Ishikawa (cell line): Measurements from ENCODE around the gene TOP1.

ENCODE experiments used
- CEBPB ChIP-seq: IDR thresholded peaks from 2 replicates; pipeline ENCODE4 v1.6.1; 2012
- CREB1 ChIP-seq: IDR thresholded peaks from 2 replicates; pipeline ENCODE4 v1.6.1; 2012; ENCODE audit warnings: low read depth
- EP300 ChIP-seq: IDR thresholded peaks from 2 replicates; pipeline ENCODE4 v1.6.1; 2012; ENCODE audit warnings: borderline replicate concordance
- FOXM1 ChIP-seq: IDR thresholded peaks from 2 replicates; pipeline ENCODE4 v1.6.1; 2012; ENCODE audit warnings: low read depth, borderline replicate concordance
- NFIC ChIP-seq: IDR thresholded peaks from 2 replicates; pipeline ENCODE4 v1.6.1; 2012
- RAD21 ChIP-seq: IDR thresholded peaks from 2 replicates; pipeline ENCODE4 v1.6.1; 2012; ENCODE audit warnings: low read depth
- TAF1 ChIP-seq: IDR thresholded peaks from 2 replicates; pipeline ENCODE4 v1.6.1; 2012; ENCODE audit warnings: low read depth, mild to moderate bottlenecking
- TCF12 ChIP-seq: IDR thresholded peaks from 2 replicates; pipeline ENCODE4 v1.6.1; 2012; ENCODE audit warnings: low read depth
- YY1 ChIP-seq: IDR thresholded peaks from 2 replicates; pipeline ENCODE4 v1.6.1; 2012; ENCODE audit warnings: low read depth
- ZBTB7A ChIP-seq: IDR thresholded peaks from 2 replicates; pipeline ENCODE4 v1.6.1; 2012; ENCODE audit warnings: low read depth
- TF ChIP-seq, protein P1 (sequence below): IDR thresholded peaks from 2 replicates; pipeline ENCODE4 v1.6.1; 2012; ENCODE audit warnings: low read depth, mild to moderate bottlenecking
- TF ChIP-seq, protein P2 (sequence below): IDR thresholded peaks from 2 replicates; pipeline ENCODE4 v1.6.1; 2012

DNA sequence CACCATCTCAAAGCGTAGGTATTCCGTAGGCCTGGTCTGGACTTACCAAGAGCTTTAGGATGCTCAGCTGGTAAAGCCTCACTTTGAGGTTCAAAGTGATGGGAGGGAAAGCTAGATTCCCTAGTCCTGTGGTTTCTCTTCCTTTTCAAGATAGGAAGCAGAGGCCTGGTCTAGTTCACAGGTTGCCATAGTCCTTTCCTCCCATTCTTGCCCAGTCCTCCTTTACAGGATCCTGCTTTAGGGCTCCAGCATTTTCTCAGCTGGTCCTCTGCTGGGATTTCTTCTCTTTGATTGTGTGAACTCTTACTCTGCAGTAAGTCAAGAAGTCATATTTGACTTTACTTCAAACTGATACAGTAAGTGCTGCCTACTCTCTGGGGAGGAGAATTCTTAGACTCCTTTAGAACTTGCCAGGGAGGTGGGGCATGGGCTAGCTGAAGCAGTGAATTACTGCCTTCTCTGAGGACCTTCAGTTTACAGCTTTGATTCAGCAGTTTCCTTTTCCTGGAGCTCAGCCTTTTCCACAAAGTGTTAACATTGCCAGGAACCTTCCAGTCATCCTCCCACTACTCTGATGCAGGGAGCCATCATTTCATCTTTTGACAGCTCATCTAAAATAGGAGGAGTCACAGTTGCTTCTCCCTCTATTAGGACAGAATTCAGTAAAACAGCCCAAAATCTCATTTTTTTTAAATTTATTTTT lies 65.9 kb downstream of the TOP1 start:
- TF ChIP-seq EP300, result no peak
- TF ChIP-seq FOXM1, result no peak
- TF ChIP-seq, protein P1, sequence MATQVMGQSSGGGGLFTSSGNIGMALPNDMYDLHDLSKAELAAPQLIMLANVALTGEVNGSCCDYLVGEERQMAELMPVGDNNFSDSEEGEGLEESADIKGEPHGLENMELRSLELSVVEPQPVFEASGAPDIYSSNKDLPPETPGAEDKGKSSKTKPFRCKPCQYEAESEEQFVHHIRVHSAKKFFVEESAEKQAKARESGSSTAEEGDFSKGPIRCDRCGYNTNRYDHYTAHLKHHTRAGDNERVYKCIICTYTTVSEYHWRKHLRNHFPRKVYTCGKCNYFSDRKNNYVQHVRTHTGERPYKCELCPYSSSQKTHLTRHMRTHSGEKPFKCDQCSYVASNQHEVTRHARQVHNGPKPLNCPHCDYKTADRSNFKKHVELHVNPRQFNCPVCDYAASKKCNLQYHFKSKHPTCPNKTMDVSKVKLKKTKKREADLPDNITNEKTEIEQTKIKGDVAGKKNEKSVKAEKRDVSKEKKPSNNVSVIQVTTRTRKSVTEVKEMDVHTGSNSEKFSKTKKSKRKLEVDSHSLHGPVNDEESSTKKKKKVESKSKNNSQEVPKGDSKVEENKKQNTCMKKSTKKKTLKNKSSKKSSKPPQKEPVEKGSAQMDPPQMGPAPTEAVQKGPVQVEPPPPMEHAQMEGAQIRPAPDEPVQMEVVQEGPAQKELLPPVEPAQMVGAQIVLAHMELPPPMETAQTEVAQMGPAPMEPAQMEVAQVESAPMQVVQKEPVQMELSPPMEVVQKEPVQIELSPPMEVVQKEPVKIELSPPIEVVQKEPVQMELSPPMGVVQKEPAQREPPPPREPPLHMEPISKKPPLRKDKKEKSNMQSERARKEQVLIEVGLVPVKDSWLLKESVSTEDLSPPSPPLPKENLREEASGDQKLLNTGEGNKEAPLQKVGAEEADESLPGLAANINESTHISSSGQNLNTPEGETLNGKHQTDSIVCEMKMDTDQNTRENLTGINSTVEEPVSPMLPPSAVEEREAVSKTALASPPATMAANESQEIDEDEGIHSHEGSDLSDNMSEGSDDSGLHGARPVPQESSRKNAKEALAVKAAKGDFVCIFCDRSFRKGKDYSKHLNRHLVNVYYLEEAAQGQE, result no peak
- TF ChIP-seq, protein P2, sequence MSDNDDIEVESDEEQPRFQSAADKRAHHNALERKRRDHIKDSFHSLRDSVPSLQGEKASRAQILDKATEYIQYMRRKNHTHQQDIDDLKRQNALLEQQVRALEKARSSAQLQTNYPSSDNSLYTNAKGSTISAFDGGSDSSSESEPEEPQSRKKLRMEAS, result no peak
- no peak for TF ChIP-seq NFIC
- TF ChIP-seq TAF1, result no peak
- no peak for TF ChIP-seq CEBPB
- TF ChIP-seq YY1, result no peak
- TF ChIP-seq TCF12, result no peak
- TF ChIP-seq CREB1, result no peak
- no peak for TF ChIP-seq ZBTB7A
- no peak for TF ChIP-seq RAD21
